H1 (cell line): Measurements from ENCODE around the gene CLUH. TPM values are rescaled to one million over a fixed set of nuclear protein-coding genes. Genes with fewer than 3 reads are reported as not detected.

Source experiments
- polyA plus RNA-seq, 7 experiments: library from polyadenylated mRNA; depleted of rRNA in 3 of 7; stranded (reverse) in 5 of 7; unstranded in 2 of 7; fragments of >200 nt in 5 of 7; fragments of 200-250 nt in 2 of 7; gene quantifications; 1 replicate in 5 of 7; 2 replicates in 1 of 7; 4 replicates in 1 of 7; pipeline versions ENCODE4 v1.2.1 to v1.2.3, GENCODE V29; 2011 to 2013; ENCODE audit warnings: missing spikeins in 2 of 7, mixed read lengths in 2 of 7
- total RNA-seq: library from RNA; stranded (reverse); fragmentation: NEBNext Ultra II Directional; extraction: Animal tissue kit (Norgen Biotek cat#: 25700); gene quantifications from 2 replicates; pipeline ENCODE4 v1.2.1, GENCODE V29; 2021
- TF ChIP-seq, protein P1 (sequence below), 3 experiments: IDR thresholded peaks; 1 replicate in 2 of 3; 2 replicates in 1 of 3; pipeline versions ENCODE4 v1.5.1 to v1.6.1; 2011; ENCODE audit warnings: low read length in 3 of 3, mild to moderate bottlenecking in 3 of 3, inconsistent platforms in 2 of 3, low read depth in 1 of 3, moderate library complexity in 1 of 3; ENCODE audit not compliant: insufficient read depth in 1 of 3; ENCODE audit errors: control extremely low read depth in 1 of 3

Gene CLUH
- total and polyA plus RNA-seq, 2 of the 8 experiments (the other 6 are each of a cell fraction or from before 2014, with no cell fraction given), result 33.6 to 98.6 TPM

DNA sequence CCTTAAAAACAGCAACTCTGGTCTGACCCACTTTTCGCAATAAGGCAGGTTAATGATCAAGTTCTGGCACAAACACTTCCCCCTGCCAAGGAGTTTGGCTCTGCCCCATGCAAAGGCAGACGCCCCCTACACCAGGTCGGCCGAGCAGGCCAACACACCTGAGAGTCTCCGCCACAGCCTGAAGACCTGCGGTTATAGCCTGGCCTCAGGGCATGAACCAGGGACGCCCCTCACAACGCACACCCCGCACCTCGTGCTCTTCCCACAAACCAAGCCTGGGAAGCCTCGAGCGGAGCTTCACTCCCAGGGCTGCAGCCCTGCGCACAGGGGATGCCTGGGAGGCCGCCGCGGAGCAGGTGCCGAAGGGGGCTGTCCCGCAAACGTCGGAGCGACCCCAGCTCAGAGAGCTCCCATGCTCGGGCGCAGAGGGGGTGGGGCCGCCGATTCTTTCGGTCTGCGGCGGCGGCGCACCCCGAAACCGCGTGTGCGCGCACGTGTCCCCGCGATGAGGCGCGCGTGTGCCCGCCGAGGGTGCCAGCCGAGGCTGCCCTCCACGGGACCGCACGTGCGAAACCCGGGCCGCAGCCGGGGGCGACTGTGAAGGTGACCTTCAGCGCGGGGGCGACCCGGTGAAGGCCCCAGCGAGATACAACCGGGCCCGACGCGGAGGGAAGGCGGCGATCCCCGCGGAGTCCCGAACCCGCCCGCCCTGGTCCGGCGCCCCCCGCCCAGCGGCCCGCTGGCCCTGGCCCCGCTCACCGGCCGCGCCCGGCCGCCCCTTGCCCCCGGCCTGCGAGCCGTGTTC is 559 bp downstream of the CLUH start (continued):
- TF ChIP-seq, protein P1, sequence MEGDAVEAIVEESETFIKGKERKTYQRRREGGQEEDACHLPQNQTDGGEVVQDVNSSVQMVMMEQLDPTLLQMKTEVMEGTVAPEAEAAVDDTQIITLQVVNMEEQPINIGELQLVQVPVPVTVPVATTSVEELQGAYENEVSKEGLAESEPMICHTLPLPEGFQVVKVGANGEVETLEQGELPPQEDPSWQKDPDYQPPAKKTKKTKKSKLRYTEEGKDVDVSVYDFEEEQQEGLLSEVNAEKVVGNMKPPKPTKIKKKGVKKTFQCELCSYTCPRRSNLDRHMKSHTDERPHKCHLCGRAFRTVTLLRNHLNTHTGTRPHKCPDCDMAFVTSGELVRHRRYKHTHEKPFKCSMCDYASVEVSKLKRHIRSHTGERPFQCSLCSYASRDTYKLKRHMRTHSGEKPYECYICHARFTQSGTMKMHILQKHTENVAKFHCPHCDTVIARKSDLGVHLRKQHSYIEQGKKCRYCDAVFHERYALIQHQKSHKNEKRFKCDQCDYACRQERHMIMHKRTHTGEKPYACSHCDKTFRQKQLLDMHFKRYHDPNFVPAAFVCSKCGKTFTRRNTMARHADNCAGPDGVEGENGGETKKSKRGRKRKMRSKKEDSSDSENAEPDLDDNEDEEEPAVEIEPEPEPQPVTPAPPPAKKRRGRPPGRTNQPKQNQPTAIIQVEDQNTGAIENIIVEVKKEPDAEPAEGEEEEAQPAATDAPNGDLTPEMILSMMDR (IDR thresholded peaks at IDR 0.05; ENCODE audit: control extremely low read depth in 1 of 3, insufficient read depth in 1 of 3, low read depth in 1 of 3, low read length in 3 of 3), result peak in 1 of 3 experiments; percentile 2; a peak in 1 of 4 replicates
